Kidney (tissue), 14 donors: ENCODE data around the gene SLC20A1. TPM values are rescaled to one million over a fixed set of nuclear protein-coding genes. Genes with fewer than 3 reads are reported as not detected.
"Not testable (repeated sequence)": the region's sequence is repeated elsewhere in the genome, so short reads cannot be mapped to it uniquely, and the experiment has no call there.

Experiments used
- DNase-seq, 5 donors: peaks; one replicate each; pipeline ENCODE4 v3.0.0-alpha.2; 2013 to 2020
- FAIRE-seq: peaks from 2 replicates; lab custom pipeline; 2012; peaks lifted over from hg19 to GRCh38; lab: Jason Lieb, UNC
- H3K27ac ChIP-seq, 2 donors: one replicate each; pipeline ENCODE4 v1.7.0; 2013; ENCODE audit warnings: low read depth in 2 of 2, low read length in 2 of 2, inconsistent platforms in 1 of 2
- H3K27me3 ChIP-seq: one replicate; pipeline ENCODE4 v1.7.1; 2013; ENCODE audit warnings: low read length, inconsistent platforms; ENCODE audit not compliant: control insufficient read depth, insufficient read depth
- H3K36me3 ChIP-seq, 3 donors: one replicate each; pipeline versions ENCODE4 v1.7.0 to v1.7.1; 2013; ENCODE audit warnings: low read length in 3 of 3, control low read depth in 1 of 3, inconsistent platforms in 1 of 3; ENCODE audit not compliant: insufficient read depth in 3 of 3, control insufficient read depth in 2 of 3
- H3K4me1 ChIP-seq, 3 donors: one replicate each; pipeline versions ENCODE4 v1.7.0 to v1.7.1; 2013; ENCODE audit warnings: low read length in 3 of 3, inconsistent platforms in 1 of 3, low read depth in 1 of 3; ENCODE audit not compliant: control insufficient read depth in 2 of 3, insufficient read depth in 2 of 3
- H3K4me3 ChIP-seq, 3 donors: one replicate each; pipeline versions ENCODE4 v1.7.0 to v1.8.1; 2013; ENCODE audit warnings: low read length in 3 of 3, control low read depth in 1 of 3, inconsistent platforms in 1 of 3
- H3K9ac ChIP-seq, 3 donors: one replicate each; pipeline versions ENCODE4 v1.7.0 to v1.7.1; 2013; ENCODE audit warnings: low read length in 3 of 3, control low read depth in 1 of 3, inconsistent platforms in 1 of 3
- H3K9me3 ChIP-seq, 3 donors: one replicate each; pipeline versions ENCODE4 v1.7.0 to v1.7.1; 2013; ENCODE audit warnings: low read length in 3 of 3, control low read depth in 1 of 3, inconsistent platforms in 1 of 3; ENCODE audit not compliant: control insufficient read depth in 2 of 3, insufficient read depth in 1 of 3
- CTCF ChIP-seq: IDR thresholded peaks from 3 replicates; pipeline ENCODE4 v1.5.1; 2012; ENCODE audit warnings: mild to moderate bottlenecking, moderate library complexity, borderline replicate concordance; ENCODE audit not compliant: insufficient read depth; ENCODE audit errors: extremely low read depth
- intact Hi-C: fragments of 100-400 bp; cut with DNase I; formaldehyde crosslinking; loops from one replicate; pipeline ENCODE4 v1.11.1; 2022
- polyA plus RNA-seq: library from polyadenylated mRNA; stranded (reverse); fragments of 350-450 nt; fragmentation: Illumina TruSeq; extraction: RNeasy Lipid Tissue Mini Kit (QIAGEN cat#74804); gene quantifications from one replicate; pipeline ENCODE4 v1.2.3, GENCODE V29; 2014; ENCODE audit warnings: low read depth, low replicate concordance; ENCODE audit not compliant: insufficient read depth
- total RNA-seq: library from RNA; stranded (reverse); fragmentation: NEBNext Ultra II Directional; extraction: Animal tissue kit (Norgen Biotek cat#: 25700); gene quantifications from one replicate; pipeline ENCODE4 v1.2.1, GENCODE V29; 2021
- donor health status: control.
- donor health status: control.
- donor health status: control.
- donor health status: control.
- donor health status: control.
- donor health status: DM: yes; HTN: yes; CAD: no.
- donor health status: Normal renal cell carcinoma (clear cell type).

Gene SLC20A1
- total and polyA plus RNA-seq, 2 donors from 2014 or later: 10.4 to 46.2 TPM

- Histone ChIP-seq H3K4me3 (no peak overlapping the region), H3K27ac (no peak overlapping the region), H3K27me3 (no peaks in the 10 kb centered on the region), H3K9ac (no peak overlapping the region), H3K36me3 (no peaks in the 10 kb centered on the region), H3K4me1 (no peaks in the 10 kb centered on the region), H3K9me3 (no peaks in the 10 kb centered on the region)
- FAIRE-seq: no peak
- no peak for TF ChIP-seq CTCF
- intact Hi-C loops: loop anchor here (10.0 kb wide), 1 partner anchor 117 kb away; the partner anchor contains the start of gene NT5DC4
- no peak for DNase-seq
Measured at GRCh38 chr2:112607680-112608438, 37.9 kb upstream of the SLC20A1 start.

GRCh38 chr2:112609320-112609719 is 36.4 kb upstream of the SLC20A1 start:
- H3K27me3 ChIP-seq, H3K9ac ChIP-seq, H3K4me1 ChIP-seq, H3K36me3 ChIP-seq, H3K9me3 ChIP-seq, DNase-seq, H3K4me3 ChIP-seq, H3K27ac ChIP-seq, FAIRE-seq: not testable (repeated sequence)
- intact Hi-C loops: loop anchor here (10.0 kb wide), 1 partner anchor 115 kb away; the partner anchor contains the start of gene NT5DC4

- H3K27me3 ChIP-seq, H3K4me3 ChIP-seq, H3K4me1 ChIP-seq, DNase-seq, H3K9ac ChIP-seq, H3K36me3 ChIP-seq, FAIRE-seq, H3K27ac ChIP-seq, intact Hi-C loops, H3K9me3 ChIP-seq: not testable (repeated sequence)
Measured at GRCh38 chr2:112612283-112612682, 33.5 kb upstream of the SLC20A1 start.

GRCh38 chr2:112614201-112614840 is 31.4 kb upstream of the SLC20A1 start:
- Histone ChIP-seq H3K4me3 (no peak overlapping the region), H3K27me3 (no peaks in the 10 kb centered on the region), H3K9me3 (no peaks in the 10 kb centered on the region), H3K36me3 (no peaks in the 10 kb centered on the region), H3K9ac (no peak overlapping the region), H3K4me1 (no peaks in the 10 kb centered on the region), H3K27ac (no peak overlapping the region)
- FAIRE-seq: no peak
- intact Hi-C loops: no loop called here
- no peak for TF ChIP-seq CTCF
- peak in 4 of 5 donors; percentile 14 to 56 (median 32) for DNase-seq
